NCI-H2196 treated with DMSO at 0.1 percent for 48 hours (cell line): Measurements from ENCODE around the gene RFLNA.
"Not testable (repeated sequence)": the region's sequence is repeated elsewhere in the genome, so short reads cannot be mapped to it uniquely, and the experiment has no call there.

Experiments used
- DNase-seq: peaks from one replicate; lab custom pipeline; 2025; ENCODE audit not compliant: unreplicated experiment; lab: John Stamatoyannopoulos, UW

RFLNA gene

GRCh38 chr12:124319368-124320050, 24.6 kb downstream of the RFLNA start:
- DNase-seq = no peak

- no peak for DNase-seq
These were observed 26.2 kb downstream of the RFLNA start for GRCh38 chr12:124321040-124321481.

- DNase-seq = no peak
These were observed 26.8 kb downstream of the RFLNA start for GRCh38 chr12:124321556-124322270.

- DNase-seq = no peak
These were observed 27.5 kb downstream of the RFLNA start for GRCh38 chr12:124322271-124322998.

- DNase-seq = not testable (repeated sequence)
These were observed 28.1 kb downstream of the RFLNA start for GRCh38 chr12:124322999-124323328.

- DNase-seq = no peak
These were observed 29.1 kb downstream of the RFLNA start for GRCh38 chr12:124323771-124324530.

GRCh38 chr12:124324803-124325705, 30.2 kb downstream of the RFLNA start:
- no peak for DNase-seq

GRCh38 chr12:124326104-124326503, 31.2 kb downstream of the RFLNA start:
- no peak for DNase-seq

GRCh38 chr12:124326871-124327270, 32.0 kb downstream of the RFLNA start:
- no peak for DNase-seq

- no peak for DNase-seq
These were observed 32.6 kb downstream of the RFLNA start for GRCh38 chr12:124327362-124328043.

- no peak for DNase-seq
These were observed 33.2 kb downstream of the RFLNA start for GRCh38 chr12:124328116-124328515.

- DNase-seq = no peak
These were observed 33.7 kb downstream of the RFLNA start for GRCh38 chr12:124328636-124329035.

- no peak for DNase-seq
These were observed 37.3 kb downstream of the RFLNA start for GRCh38 chr12:124332058-124332672.

- DNase-seq = no peak
These were observed 38.0 kb downstream of the RFLNA start for GRCh38 chr12:124332900-124333299.

- DNase-seq = no peak
These were observed 38.8 kb downstream of the RFLNA start for GRCh38 chr12:124333724-124334123.

- no peak for DNase-seq
These were observed 39.4 kb downstream of the RFLNA start for GRCh38 chr12:124334266-124334665.

- no peak for DNase-seq
These were observed 40.1 kb downstream of the RFLNA start for GRCh38 chr12:124334976-124335375.

- DNase-seq = no peak
These were observed 40.7 kb downstream of the RFLNA start for GRCh38 chr12:124335426-124336183.

- DNase-seq = no peak
These were observed 41.2 kb downstream of the RFLNA start for GRCh38 chr12:124336184-124336437.
